Calu3 (cell line): ENCODE results near the gene LRRC36. TPM values are rescaled to one million over a fixed set of nuclear protein-coding genes. Genes with fewer than 3 reads are reported as not detected.

Experiments
- BruUV-seq: library from RNA; stranded (reverse); fragments of 400-500 nt; replicated peaks from 2 replicates; lab custom pipeline; 2021; lab: Mats Ljungman, UMichigan
- CTCF ChIA-PET: fragments of 300-600 bp; sonication (Branson Sonifier 250); formaldehyde crosslinking; loops from one replicate; lab custom pipeline; 2022; ENCODE audit warnings: antibody characterized with exemption; lab: Charles Lee
- DNase-seq: peaks from one replicate; pipeline ENCODE4 v3.0.0; 2022
- H3K27ac Mint-ChIP-seq: one replicate; pipeline ENCODE4 v1.8.0; 2022; ENCODE audit warnings: mixed read lengths; ENCODE audit not compliant: unreplicated experiment
- H3K27me3 Mint-ChIP-seq: one replicate; pipeline ENCODE4 v1.8.0; 2022; ENCODE audit warnings: mixed read lengths; ENCODE audit not compliant: unreplicated experiment
- H3K36me3 Mint-ChIP-seq: one replicate; pipeline ENCODE4 v1.8.0; 2022; ENCODE audit warnings: mild to moderate bottlenecking, moderate library complexity, mixed read lengths; ENCODE audit not compliant: insufficient read depth, unreplicated experiment
- H3K4me1 Mint-ChIP-seq: one replicate; pipeline ENCODE4 v1.8.0; 2022; ENCODE audit warnings: mild to moderate bottlenecking, low read depth, mixed read lengths; ENCODE audit not compliant: unreplicated experiment
- H3K4me3 Mint-ChIP-seq: one replicate; pipeline ENCODE4 v1.8.0; 2022; ENCODE audit warnings: mild to moderate bottlenecking, low read depth, moderate library complexity, mixed read lengths; ENCODE audit not compliant: unreplicated experiment
- H3K9me3 Mint-ChIP-seq: one replicate; pipeline ENCODE4 v1.8.0; 2022; ENCODE audit warnings: low read depth, mixed read lengths; ENCODE audit not compliant: unreplicated experiment
- CTCF ChIP-seq: fragments of 200-600 bp; IDR thresholded peaks from one replicate; pipeline ENCODE4 v1.8.0; 2022; ENCODE audit warnings: antibody characterized with exemption; ENCODE audit not compliant: unreplicated experiment
- intact Hi-C: fragments of 100-400 bp; cut with micrococcal nuclease; formaldehyde crosslinking; loops from one replicate; pipeline ENCODE4 v1.10.0; 2022; ENCODE audit not compliant: unreplicated experiment
- total RNA-seq: library from RNA; stranded (reverse); gene quantifications from 2 replicates; pipeline ENCODE4 v1.2.3, GENCODE V29; 2022

LRRC36 gene
- total RNA-seq, 1 experiment from 2014 or later = 9.2 TPM

GRCh38 chr16:67299269-67299668 is 27.3 kb upstream of the LRRC36 start:
- H3K27ac Mint-ChIP-seq = no peak overlapping the region
- H3K9me3 Mint-ChIP-seq = no peaks in the 10 kb centered on the region
- H3K36me3 Mint-ChIP-seq = no peaks in the 10 kb centered on the region
- no peak for DNase-seq
- CTCF ChIA-PET = no interaction called here
- intact Hi-C loops = no loop called here
- peaks cover 46% of the 10 kb centered on the region for H3K27me3 Mint-ChIP-seq
- H3K4me1 Mint-ChIP-seq = peaks cover 7% of the 10 kb centered on the region
- TF ChIP-seq CTCF = no peak
- no TSS peak for BruUV-seq
- H3K4me3 Mint-ChIP-seq = no peak overlapping the region

- no TSS peak for BruUV-seq
- CTCF ChIA-PET = no interaction called here
- H3K4me3 Mint-ChIP-seq = no peak overlapping the region
- peaks cover 5% of the 10 kb centered on the region for H3K4me1 Mint-ChIP-seq
- no peaks in the 10 kb centered on the region for H3K36me3 Mint-ChIP-seq
- H3K27ac Mint-ChIP-seq = no peak overlapping the region
- DNase-seq = no peak
- intact Hi-C loops = no loop called here
- peaks cover 3% of the 10 kb centered on the region for H3K9me3 Mint-ChIP-seq
- no peak for TF ChIP-seq CTCF
- peaks cover 32% of the 10 kb centered on the region for H3K27me3 Mint-ChIP-seq
These were observed 25.4 kb upstream of the LRRC36 start for GRCh38 chr16:67301080-67301782.

- Mint-ChIP-seq H3K4me3 (no peak overlapping the region), H3K4me1 (no peaks in the 10 kb centered on the region), H3K27ac (no peak overlapping the region), H3K9me3 (peaks cover 5% of the 10 kb centered on the region), H3K36me3 (no peaks in the 10 kb centered on the region), H3K27me3 (peaks cover 24% of the 10 kb centered on the region)
- CTCF ChIA-PET = no interaction called here
- no TSS peak for BruUV-seq
- no peak for TF ChIP-seq CTCF
- no peak for DNase-seq
- intact Hi-C loops = no loop called here
These were observed 24.5 kb upstream of the LRRC36 start for GRCh38 chr16:67302076-67302475.

GRCh38 chr16:67302970-67303369 is 23.6 kb upstream of the LRRC36 start:
- Mint-ChIP-seq H3K27me3 (peaks cover 15% of the 10 kb centered on the region), H3K9me3 (peaks cover 5% of the 10 kb centered on the region), H3K36me3 (no peaks in the 10 kb centered on the region), H3K27ac (no peak overlapping the region), H3K4me3 (no peak overlapping the region), H3K4me1 (no peaks in the 10 kb centered on the region)
- no TSS peak for BruUV-seq
- intact Hi-C loops = no loop called here
- DNase-seq = no peak
- CTCF ChIA-PET = no interaction called here
- no peak for TF ChIP-seq CTCF
